HCT116 (cell line): Measurements from ENCODE around the gene ZNF746. TPM values are rescaled to one million over a fixed set of nuclear protein-coding genes. Genes with fewer than 3 reads are reported as not detected.

Experiments used
- ATAC-seq: fragments of 200-7000 bp; cut with Tn5 transposase; 2 replicates; pipeline ENCODE4 v1.9.1; 2020; ENCODE audit warnings: mild to moderate bottlenecking, moderate library complexity
- BruUV-seq: library from RNA; stranded (reverse); fragments of 400-500 nt; replicated peaks from 2 replicates; lab custom pipeline; 2021; lab: Mats Ljungman, UMichigan
- CTCF ChIA-PET: fragments of 300-600 bp; sonication (Branson Sonifier 250); formaldehyde crosslinking; loops from one replicate; lab custom pipeline; 2021; ENCODE audit warnings: antibody characterized with exemption; lab: Charles Lee
- POLR2A ChIA-PET: fragments of 300-600, 350-600 bp; sonication (Branson Sonifier 250); formaldehyde crosslinking; loops from one replicate; lab custom pipeline; 2021; ENCODE audit warnings: antibody characterized with exemption; lab: Charles Lee
- RAD21 ChIA-PET, 2 experiments: fragments of 300-600 bp; sonication (Branson Sonifier 250); formaldehyde crosslinking; loops; one replicate each; lab custom pipeline; 2023; ENCODE audit warnings: low total read pairs in 2 of 2; ENCODE audit not compliant: uncharacterized antibody in 2 of 2, unreplicated experiment in 2 of 2, low non-redundant PET in 1 of 2; lab: Charles Lee
- DNase-seq: peaks from one replicate; pipeline ENCODE4 v3.0.0-alpha.2; 2010; ENCODE audit warnings: low read depth, low spot score
- H2AFZ ChIP-seq: fragments of 200-600 bp; shearing (Covaris generic), sonication (generic); 2 replicates; pipeline ENCODE4 v1.6.1; 2017; ENCODE audit warnings: low read depth, mixed run types, mixed read lengths, antibody characterized with exemption, low read length; ENCODE audit not compliant: poor library complexity, severe bottlenecking
- H3K27ac ChIP-seq: 2 replicates; pipeline ENCODE4 v1.5.1; 2012; ENCODE audit warnings: low read depth, low read length
- H3K27me3 ChIP-seq: fragments of 200-600 bp; sonication (generic); 2 replicates; pipeline ENCODE4 v1.6.1; 2016; ENCODE audit warnings: mixed run types, low read length, mixed read lengths; ENCODE audit not compliant: insufficient read depth
- H3K36me3 ChIP-seq, 2 experiments: fragments of 200-500 bp in 1 of 2; fragments of 200-600 bp in 1 of 2; sonication (Bioruptor generic) in 1 of 2; sonication (generic) in 1 of 2; 2 replicates each; pipeline versions ENCODE4 v1.5.1 to v1.6.1; 2014 to 2016; ENCODE audit warnings: low read length in 2 of 2, inconsistent platforms in 1 of 2, mixed read lengths in 1 of 2, mixed run types in 1 of 2; ENCODE audit not compliant: insufficient read depth in 2 of 2, control insufficient read depth in 1 of 2
- H3K4me1 ChIP-seq, 2 experiments: fragments of 200-600 bp in 1 of 2; sonication (generic) in 1 of 2; 2 replicates each; pipeline versions ENCODE4 v1.5.1 to v1.6.1; 2012 to 2017; ENCODE audit warnings: low read length in 2 of 2, inconsistent platforms in 1 of 2, mild to moderate bottlenecking in 1 of 2, mixed read lengths in 1 of 2, mixed run types in 1 of 2, moderate library complexity in 1 of 2; ENCODE audit not compliant: insufficient read depth in 2 of 2, control insufficient read depth in 1 of 2
- H3K4me2 ChIP-seq: fragments of 200-600 bp; sonication (generic); 2 replicates; pipeline ENCODE4 v1.6.1; 2017; ENCODE audit warnings: mixed run types, low read length, mixed read lengths
- H3K4me3 ChIP-seq, 2 experiments: fragments of 200-600 bp in 1 of 2; sonication (generic) in 1 of 2; replicated peaks in 1 of 2; 2 replicates each; pipeline ENCODE4 v1.5.1; 2011 to 2016; ENCODE audit warnings: low read length in 2 of 2, control low read depth in 1 of 2, low read depth in 1 of 2, mild to moderate bottlenecking in 1 of 2, mixed read lengths in 1 of 2, mixed run types in 1 of 2
- H3K79me2 ChIP-seq: fragments of 200-600 bp; sonication (generic); 2 replicates; pipeline ENCODE4 v1.6.1; 2017; ENCODE audit warnings: mild to moderate bottlenecking, mixed run types, low read length, moderate library complexity, mixed read lengths; ENCODE audit not compliant: insufficient read depth
- H3K9ac ChIP-seq: fragments of 200-600 bp; sonication (generic); 2 replicates; pipeline ENCODE4 v1.6.1; 2016; ENCODE audit warnings: low read length, mixed read lengths
- H3K9me2 ChIP-seq: fragments of 200-600 bp; sonication (generic), shearing (Covaris generic); 2 replicates; pipeline ENCODE4 v1.6.1; 2017; ENCODE audit warnings: mixed run types, mild to moderate bottlenecking, moderate library complexity; ENCODE audit not compliant: insufficient read depth
- H3K9me3 ChIP-seq, 2 experiments: fragments of 200-500 bp in 1 of 2; fragments of 200-600 bp in 1 of 2; sonication (Bioruptor generic) in 1 of 2; sonication (generic) in 1 of 2; 2 replicates each; pipeline ENCODE4 v1.6.1; 2014 to 2017; ENCODE audit warnings: low read length in 2 of 2, mixed read lengths in 2 of 2, inconsistent platforms in 1 of 2, low read depth in 1 of 2, mild to moderate bottlenecking in 1 of 2, mixed run types in 1 of 2, moderate library complexity in 1 of 2; ENCODE audit not compliant: control insufficient read depth in 1 of 2, insufficient read depth in 1 of 2
- H4K20me1 ChIP-seq: fragments of 200-600 bp; sonication (generic), shearing (Covaris generic); 2 replicates; pipeline ENCODE4 v1.6.1; 2017; ENCODE audit warnings: mixed run types, mild to moderate bottlenecking, moderate library complexity; ENCODE audit not compliant: insufficient read depth
- CEBPB ChIP-seq: IDR thresholded peaks from 2 replicates; pipeline ENCODE4 v1.6.1; 2012; ENCODE audit warnings: low read depth
- EZH2 ChIP-seq: fragments of 200-600 bp; sonication (generic); IDR thresholded peaks from 2 replicates; pipeline ENCODE4 v1.6.1; 2017; ENCODE audit warnings: antibody characterized with exemption, mixed run types
- EZH2phosphoT487 ChIP-seq: fragments of 200-600 bp; IDR thresholded peaks from 2 replicates; pipeline ENCODE4 v1.6.1; 2018; ENCODE audit warnings: antibody characterized with exemption, borderline replicate concordance
- JUND ChIP-seq: IDR thresholded peaks from 2 replicates; pipeline ENCODE4 v1.6.1; 2012
- POLR2A ChIP-seq: IDR thresholded peaks from 2 replicates; pipeline ENCODE4 v1.7.0; 2011; ENCODE audit warnings: borderline replicate concordance; ENCODE audit not compliant: insufficient read depth, insufficient read length; ENCODE audit errors: extremely low read depth
- RAD21 ChIP-seq: IDR thresholded peaks from 2 replicates; pipeline ENCODE4 v1.6.1; 2012; ENCODE audit warnings: low read depth, mild to moderate bottlenecking
- REST ChIP-seq: IDR thresholded peaks from 2 replicates; pipeline ENCODE4 v1.6.1; 2012; ENCODE audit warnings: low read depth
- SIN3A ChIP-seq: IDR thresholded peaks from 2 replicates; pipeline ENCODE4 v1.6.1; 2012; ENCODE audit warnings: low read depth
- SP1 ChIP-seq: IDR thresholded peaks from 2 replicates; pipeline ENCODE4 v1.6.1; 2012; ENCODE audit warnings: low read depth
- SRF ChIP-seq: IDR thresholded peaks from 2 replicates; pipeline ENCODE4 v1.6.1; 2012; ENCODE audit warnings: low read depth
- YY1 ChIP-seq: IDR thresholded peaks from 2 replicates; pipeline ENCODE4 v1.6.1; 2011; ENCODE audit warnings: low read length, low read depth, moderate library complexity, mild to moderate bottlenecking; ENCODE audit not compliant: insufficient replicate concordance; ENCODE audit errors: extremely low read depth
- ZNF274 ChIP-seq: fragments of 200-500 bp; sonication (Bioruptor generic); IDR thresholded peaks from 2 replicates; pipeline ENCODE4 v1.6.1; 2014; ENCODE audit warnings: mild to moderate bottlenecking, low read depth, low read length, inconsistent platforms
- intact Hi-C: fragments of 100-400 bp; cut with micrococcal nuclease; formaldehyde crosslinking; loops from 2 replicates; pipeline ENCODE4 v1.10.0; 2022
- total RNA-seq: library from RNA; stranded (reverse); gene quantifications from one replicate; pipeline ENCODE4 v1.2.1, GENCODE V29; 2021; ENCODE audit not compliant: unreplicated experiment
- TF ChIP-seq, protein P1 (sequence below): IDR thresholded peaks from 2 replicates; pipeline ENCODE4 v1.6.1; 2011; ENCODE audit warnings: mild to moderate bottlenecking, low read length, moderate library complexity; ENCODE audit not compliant: insufficient replicate concordance; ENCODE audit errors: extremely low read depth
- TF ChIP-seq, protein P2 (sequence below): IDR thresholded peaks from 2 replicates; pipeline ENCODE4 v1.6.1; 2012

The ZNF746 gene
- total RNA-seq, 1 experiment from 2014 or later = 18.7 TPM

DNA sequence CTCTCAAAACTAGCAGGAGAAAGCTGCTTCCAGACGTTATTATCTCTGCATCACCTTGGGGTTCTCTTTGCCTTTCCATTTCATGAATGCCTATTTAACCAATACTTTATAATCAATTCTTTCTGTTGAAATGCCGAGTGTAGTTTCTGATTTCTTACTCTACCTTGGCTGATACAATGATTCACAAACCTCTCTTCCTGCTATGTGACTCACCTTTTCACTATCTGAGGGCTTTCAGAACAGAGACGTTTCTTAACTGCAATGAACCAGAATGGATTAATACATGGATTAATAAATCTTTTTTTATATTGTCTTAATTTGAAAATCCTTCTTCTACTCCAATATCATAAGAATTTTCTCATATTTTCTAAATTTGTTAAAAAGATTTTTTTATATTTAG, 46.4 kb upstream of the ZNF746 start (continued):
- no peak for TF ChIP-seq REST
- TF ChIP-seq RAD21 = no peak
- TF ChIP-seq SIN3A = no peak
- no peak for TF ChIP-seq EZH2phosphoT487

- Histone ChIP-seq H3K4me2 (no peak overlapping the region), H3K4me1 (no peaks in the 10 kb centered on the region), H3K9me3 (peaks cover 24 to 25% of the 10 kb centered on the region in 2 experiments; a peak in 3 of 4 replicates), H3K27me3 (no peaks in the 10 kb centered on the region), H3K36me3 (no peaks in the 10 kb centered on the region), H3K79me2 (no peaks in the 10 kb centered on the region), H4K20me1 (no peaks in the 10 kb centered on the region), H3K4me3 (no peak overlapping the region), H3K9me2 (no peaks in the 10 kb centered on the region), H2AFZ (no peak overlapping the region), H3K9ac (no peak overlapping the region), H3K27ac (no peak overlapping the region)
- ChIA-PET CTCF (no interaction called here), RAD21 (no interaction called here), POLR2A (no interaction called here)
- ATAC-seq (no peak), DNase-seq (no peak)
- BruUV-seq = no TSS peak
- intact Hi-C loops = no loop called here
- TF ChIP-seq REST (no peak), SRF (no peak), SP1 (no peak), POLR2A (no peak), JUND (no peak), CEBPB (no peak), YY1 (no peak), EZH2 (no peak), EZH2phosphoT487 (no peak), ZNF274 (no peak)
- TF ChIP-seq, protein P1, sequence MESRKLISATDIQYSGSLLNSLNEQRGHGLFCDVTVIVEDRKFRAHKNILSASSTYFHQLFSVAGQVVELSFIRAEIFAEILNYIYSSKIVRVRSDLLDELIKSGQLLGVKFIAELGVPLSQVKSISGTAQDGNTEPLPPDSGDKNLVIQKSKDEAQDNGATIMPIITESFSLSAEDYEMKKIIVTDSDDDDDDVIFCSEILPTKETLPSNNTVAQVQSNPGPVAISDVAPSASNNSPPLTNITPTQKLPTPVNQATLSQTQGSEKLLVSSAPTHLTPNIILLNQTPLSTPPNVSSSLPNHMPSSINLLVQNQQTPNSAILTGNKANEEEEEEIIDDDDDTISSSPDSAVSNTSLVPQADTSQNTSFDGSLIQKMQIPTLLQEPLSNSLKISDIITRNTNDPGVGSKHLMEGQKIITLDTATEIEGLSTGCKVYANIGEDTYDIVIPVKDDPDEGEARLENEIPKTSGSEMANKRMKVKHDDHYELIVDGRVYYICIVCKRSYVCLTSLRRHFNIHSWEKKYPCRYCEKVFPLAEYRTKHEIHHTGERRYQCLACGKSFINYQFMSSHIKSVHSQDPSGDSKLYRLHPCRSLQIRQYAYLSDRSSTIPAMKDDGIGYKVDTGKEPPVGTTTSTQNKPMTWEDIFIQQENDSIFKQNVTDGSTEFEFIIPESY = no peak
- TF ChIP-seq, protein P2, sequence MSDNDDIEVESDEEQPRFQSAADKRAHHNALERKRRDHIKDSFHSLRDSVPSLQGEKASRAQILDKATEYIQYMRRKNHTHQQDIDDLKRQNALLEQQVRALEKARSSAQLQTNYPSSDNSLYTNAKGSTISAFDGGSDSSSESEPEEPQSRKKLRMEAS = no peak
These were observed 35.0 kb upstream of the ZNF746 start for GRCh38 chr7:149532654-149533053.
